ENCODE measurements around the gene GPRIN3.

GPRIN3 gene

GRCh38 chr4:89230271-89230670, 77.3 kb downstream of the GPRIN3 start:
- H3K4me3 ChIP-seq (ENCODE audit: low read depth, low read length), result no peak overlapping the region
- DNase-seq (ENCODE audit: low read depth), result no peak
- in situ Hi-C loops (cut with HindIII; ENCODE audit: low sequenced_read_pairs), result no loop called here
- TF ChIP-seq, protein P1, sequence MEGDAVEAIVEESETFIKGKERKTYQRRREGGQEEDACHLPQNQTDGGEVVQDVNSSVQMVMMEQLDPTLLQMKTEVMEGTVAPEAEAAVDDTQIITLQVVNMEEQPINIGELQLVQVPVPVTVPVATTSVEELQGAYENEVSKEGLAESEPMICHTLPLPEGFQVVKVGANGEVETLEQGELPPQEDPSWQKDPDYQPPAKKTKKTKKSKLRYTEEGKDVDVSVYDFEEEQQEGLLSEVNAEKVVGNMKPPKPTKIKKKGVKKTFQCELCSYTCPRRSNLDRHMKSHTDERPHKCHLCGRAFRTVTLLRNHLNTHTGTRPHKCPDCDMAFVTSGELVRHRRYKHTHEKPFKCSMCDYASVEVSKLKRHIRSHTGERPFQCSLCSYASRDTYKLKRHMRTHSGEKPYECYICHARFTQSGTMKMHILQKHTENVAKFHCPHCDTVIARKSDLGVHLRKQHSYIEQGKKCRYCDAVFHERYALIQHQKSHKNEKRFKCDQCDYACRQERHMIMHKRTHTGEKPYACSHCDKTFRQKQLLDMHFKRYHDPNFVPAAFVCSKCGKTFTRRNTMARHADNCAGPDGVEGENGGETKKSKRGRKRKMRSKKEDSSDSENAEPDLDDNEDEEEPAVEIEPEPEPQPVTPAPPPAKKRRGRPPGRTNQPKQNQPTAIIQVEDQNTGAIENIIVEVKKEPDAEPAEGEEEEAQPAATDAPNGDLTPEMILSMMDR (IDR thresholded peaks at IDR 0.05; ENCODE audit: low read depth, low read length, missing control alignments), result no peak

GRCh38 chr4:89226665-89227574, 80.7 kb downstream of the GPRIN3 start:
- in situ Hi-C loops (cut with HindIII; ENCODE audit: low sequenced_read_pairs), result no loop called here
- TF ChIP-seq, protein P1 (IDR thresholded peaks at IDR 0.05; ENCODE audit: low read depth, low read length, missing control alignments), result peak; percentile 81
- DNase-seq (ENCODE audit: low read depth), result peak; percentile 70
- H3K4me3 ChIP-seq (ENCODE audit: low read depth, low read length), result no peak overlapping the region

- DNase-seq (ENCODE audit: low read depth), result no peak
- TF ChIP-seq, protein P1 (IDR thresholded peaks at IDR 0.05; ENCODE audit: low read depth, low read length, missing control alignments), result no peak
- in situ Hi-C loops (cut with HindIII; ENCODE audit: low sequenced_read_pairs), result no loop called here
- H3K4me3 ChIP-seq (ENCODE audit: low read depth, low read length), result no peak overlapping the region
These were observed 85.4 kb downstream of the GPRIN3 start for GRCh38 chr4:89222170-89222569.

- TF ChIP-seq, protein P1 (IDR thresholded peaks at IDR 0.05; ENCODE audit: low read depth, low read length, missing control alignments), result no peak
- in situ Hi-C loops (cut with HindIII; ENCODE audit: low sequenced_read_pairs), result no loop called here
These were observed 86.3 kb downstream of the GPRIN3 start for GRCh38 chr4:89221167-89221867.

DNA sequence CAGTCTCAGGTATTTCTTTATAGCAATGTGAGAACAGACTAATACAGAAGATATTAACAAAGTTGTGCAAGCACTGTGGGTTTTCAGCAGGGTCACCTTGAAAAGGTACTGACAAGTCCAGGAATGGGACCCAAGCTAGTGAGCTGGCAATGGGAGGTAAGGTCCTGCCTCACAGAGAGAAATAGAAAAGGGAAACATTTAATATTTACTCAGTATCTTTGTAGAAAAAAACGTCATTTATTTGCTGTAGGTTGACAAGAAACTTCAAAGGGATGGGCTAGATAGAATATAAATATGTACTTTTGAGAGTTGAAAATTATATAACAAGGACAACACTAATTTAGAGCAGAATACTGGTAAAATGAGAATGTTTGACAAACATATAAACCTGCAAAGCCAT, 89.0 kb downstream of the GPRIN3 start:
- no peak overlapping the region for H3K4me3 ChIP-seq (ENCODE audit: low read depth, low read length)
- in situ Hi-C loops (cut with HindIII; ENCODE audit: low sequenced_read_pairs), result no loop called here
- no peak for DNase-seq (ENCODE audit: low read depth)
- TF ChIP-seq, protein P1 (IDR thresholded peaks at IDR 0.05; ENCODE audit: low read depth, low read length, missing control alignments), result no peak

More at GRCh38 chr4:89221167-89221867, 86.3 kb downstream of the GPRIN3 start:
- no peak for DNase-seq (ENCODE audit: low read depth)
- H3K4me3 ChIP-seq (ENCODE audit: low read depth, low read length), result no peak overlapping the region

DNA sequence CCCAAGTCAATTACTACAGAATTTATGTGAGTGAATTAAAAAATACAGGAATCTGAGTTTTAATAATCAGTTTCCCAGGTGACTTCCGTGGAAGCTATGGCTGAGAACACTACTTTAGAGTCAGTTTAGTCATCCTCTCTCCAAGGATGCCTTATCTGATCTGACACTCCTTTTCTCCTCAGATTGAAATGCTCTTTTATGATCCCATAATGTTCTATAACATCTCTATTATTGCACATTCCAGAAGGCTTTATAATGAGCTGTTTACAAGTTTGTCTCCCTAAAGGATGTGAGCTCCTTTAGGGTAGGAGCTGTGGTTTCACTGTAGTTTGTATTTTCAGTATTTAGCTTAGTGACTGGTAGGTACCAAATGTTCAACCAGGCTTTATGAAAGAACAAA, 90.0 kb downstream of the GPRIN3 start:
- in situ Hi-C loops (cut with HindIII; ENCODE audit: low sequenced_read_pairs), result no loop called here
- DNase-seq (ENCODE audit: low read depth), result no peak
- H3K4me3 ChIP-seq (ENCODE audit: low read depth, low read length), result no peak overlapping the region
- TF ChIP-seq, protein P1 (IDR thresholded peaks at IDR 0.05; ENCODE audit: low read depth, low read length, missing control alignments), result no peak

Data from astrocyte of the cerebellum (primary cell).